Right ventricle myocardium inferior (tissue), 1 donor: ENCODE data around the gene GAR1. TPM values are rescaled to one million over a fixed set of nuclear protein-coding genes. Genes with fewer than 3 reads are reported as not detected.

Experiments used
- total RNA-seq: library from RNA; stranded (reverse); fragmentation: NEBNext Ultra II Directional; extraction: Animal tissue kit (Norgen Biotek cat#: 25700); gene quantifications from one replicate; pipeline ENCODE4 v1.2.1, GENCODE V29; 2021
- donor health status: DM: no; HTN: yes; CAD: no; lungs with severe emphysema.

The GAR1 gene
- total RNA-seq, 1 donor from 2014 or later = 7.5 TPM

Other genes starting within 250 kb of the GAR1 start
- gene CASP6, start 112.3 kb upstream of the GAR1 start, total RNA-seq = 8.9 TPM
- gene PLA2G12A, start 85.7 kb upstream of the GAR1 start, total RNA-seq = 64.8 TPM
- 11.5 TPM for gene CFI, start 13.8 kb upstream of the GAR1 start, total RNA-seq
- gene RRH, start 12.2 kb downstream of the GAR1 start, total RNA-seq = not detected
- not detected for gene LRIT3, start 32.3 kb downstream of the GAR1 start, total RNA-seq
- 13.1 TPM for gene EGF, start 97.1 kb downstream of the GAR1 start, total RNA-seq